Measurements from ENCODE around the gene DUSP15.
A peak's percentile ranks its signal among the peaks of the same experiment; 100 is the strongest.

Gene DUSP15

GRCh38 chr20:31861385-31862156 lies 8.8 kb downstream of the DUSP15 start:
- H3K27me3 ChIP-seq: peaks cover 0 to 45% of the 10 kb centered on the region in 2 donors
- H3K27ac ChIP-seq: no peak overlapping the region
- intact Hi-C loops (cut with DNase I; ENCODE audit: low total_unique reads): no loop called here
- peaks cover 0 to 5% (median 0%) of the 10 kb centered on the region in 3 donors for H3K36me3 ChIP-seq
- peaks cover 5 to 22% (median 16%) of the 10 kb centered on the region in 4 donors for H3K4me1 ChIP-seq
- peak overlapping the region; percentile 42 to 50 for H3K4me3 ChIP-seq
- no peak for TF ChIP-seq CTCF (IDR thresholded peaks at IDR 0.05)
- DNase-seq: no peak
- H3K9me3 ChIP-seq: no peaks in the 10 kb centered on the region

GRCh38 chr20:31861135-31861384 lies 9.3 kb downstream of the DUSP15 start:
- intact Hi-C loops (cut with DNase I; ENCODE audit: low total_unique reads): no loop called here
- TF ChIP-seq CTCF (IDR thresholded peaks at IDR 0.05): no peak
- Histone ChIP-seq H3K4me3 (peak overlapping the region; percentile 42 to 50), H3K4me1 (peaks cover 5 to 22% (median 16%) of the 10 kb centered on the region in 4 donors), H3K27ac (no peak overlapping the region), H3K9me3 (no peaks in the 10 kb centered on the region), H3K36me3 (peaks cover 0 to 5% (median 0%) of the 10 kb centered on the region in 3 donors), H3K27me3 (peaks cover 0 to 50% of the 10 kb centered on the region in 2 donors)
- no peak for DNase-seq

GRCh38 chr20:31860390-31861134 lies 9.8 kb downstream of the DUSP15 start:
- Histone ChIP-seq H3K27ac (no peak overlapping the region), H3K9me3 (no peaks in the 10 kb centered on the region), H3K27me3 (peaks cover 0 to 54% of the 10 kb centered on the region in 2 donors), H3K4me1 (peaks cover 5 to 22% (median 16%) of the 10 kb centered on the region in 4 donors), H3K4me3 (peak overlapping the region; percentile 42 to 50), H3K36me3 (peaks cover 0 to 5% (median 0%) of the 10 kb centered on the region in 3 donors)
- no peak for TF ChIP-seq CTCF (IDR thresholded peaks at IDR 0.05)
- intact Hi-C loops (cut with DNase I; ENCODE audit: low total_unique reads): no loop called here
- DNase-seq: no peak

GRCh38 chr20:31859998-31860380 lies 10.3 kb downstream of the DUSP15 start:
- Histone ChIP-seq H3K27me3 (peaks cover 0 to 59% of the 10 kb centered on the region in 2 donors), H3K4me3 (no peak overlapping the region), H3K4me1 (peaks cover 5 to 22% (median 16%) of the 10 kb centered on the region in 4 donors), H3K36me3 (peaks cover 0 to 4% (median 0%) of the 10 kb centered on the region in 3 donors), H3K9me3 (no peaks in the 10 kb centered on the region), H3K27ac (no peak overlapping the region)
- DNase-seq: no peak
- TF ChIP-seq CTCF (IDR thresholded peaks at IDR 0.05): no peak
- intact Hi-C loops (cut with DNase I; ENCODE audit: low total_unique reads): loop anchor here (10.0 kb wide), 1 partner anchor 235 kb away; no protein-coding TSS in a partner anchor

- no peak for TF ChIP-seq CTCF (IDR thresholded peaks at IDR 0.05)
- no peaks in the 10 kb centered on the region for H3K36me3 ChIP-seq
- intact Hi-C loops (cut with DNase I; ENCODE audit: low total_unique reads): loop anchor here (10.0 kb wide), 1 partner anchor 235 kb away; no protein-coding TSS in a partner anchor
- H3K27me3 ChIP-seq: peaks cover 0 to 63% of the 10 kb centered on the region in 2 donors
- no peak overlapping the region for H3K4me3 ChIP-seq
- H3K9me3 ChIP-seq: no peaks in the 10 kb centered on the region
- DNase-seq: no peak
- H3K4me1 ChIP-seq: peaks cover 5 to 22% (median 16%) of the 10 kb centered on the region in 4 donors
- no peak overlapping the region for H3K27ac ChIP-seq
Measured at GRCh38 chr20:31859266-31859997, 10.9 kb downstream of the DUSP15 start.
